Sigmoid colon (tissue), 4 donors: ENCODE results near the gene AK5.

Experiments
- CTCF ChIP-seq, 4 experiments: fragments of 450-650 bp in 3 of 4; fragments of 200-600 bp in 1 of 4; IDR thresholded peaks; one replicate each; pipeline ENCODE4 v1.5.1; 2016 to 2019; ENCODE audit warnings: antibody characterized with exemption in 4 of 4, mild to moderate bottlenecking in 3 of 4, moderate library complexity in 2 of 4
- EP300 ChIP-seq, 4 donors: sonication (generic); formaldehyde crosslinking; IDR thresholded peaks; one replicate each; pipeline ENCODE4 v1.6.1; 2017; ENCODE audit warnings: antibody characterized with exemption in 4 of 4
- POLR2A ChIP-seq, 2 donors: fragments of 450-650 bp; IDR thresholded peaks; one replicate each; pipeline ENCODE4 v1.6.1; 2016; ENCODE audit warnings: antibody characterized with exemption in 2 of 2, mild to moderate bottlenecking in 2 of 2, moderate library complexity in 2 of 2
- POLR2AphosphoS5 ChIP-seq, 4 donors: sonication (generic); formaldehyde crosslinking; IDR thresholded peaks; one replicate each; pipeline ENCODE4 v1.6.1; 2017; ENCODE audit warnings: antibody characterized with exemption in 4 of 4

GRCh38 chr1:77282187-77282865 is 507 bp downstream of the AK5 start:
- TF ChIP-seq POLR2A (IDR thresholded peaks at IDR 0.05) (no peak), CTCF (IDR thresholded peaks at IDR 0.05) (no peak), EP300 (IDR thresholded peaks at IDR 0.05) (no peak), POLR2AphosphoS5 (IDR thresholded peaks at IDR 0.05) (no peak)
